Testis (tissue), 2 donors: ENCODE data around the gene AUTS2.

Experiments
- CTCF ChIP-seq, 3 experiments: fragments of 450-650 bp in 2 of 3; fragments of 200-600 bp in 1 of 3; sonication (generic) in 1 of 3; IDR thresholded peaks; one replicate each; pipeline ENCODE4 v1.5.1; 2016 to 2019; ENCODE audit warnings: antibody characterized with exemption in 3 of 3, mild to moderate bottlenecking in 2 of 3, moderate library complexity in 1 of 3
- POLR2A ChIP-seq: fragments of 450-650 bp; IDR thresholded peaks from one replicate; pipeline ENCODE4 v1.6.1; 2017; ENCODE audit warnings: antibody characterized with exemption, mild to moderate bottlenecking, moderate library complexity

DNA sequence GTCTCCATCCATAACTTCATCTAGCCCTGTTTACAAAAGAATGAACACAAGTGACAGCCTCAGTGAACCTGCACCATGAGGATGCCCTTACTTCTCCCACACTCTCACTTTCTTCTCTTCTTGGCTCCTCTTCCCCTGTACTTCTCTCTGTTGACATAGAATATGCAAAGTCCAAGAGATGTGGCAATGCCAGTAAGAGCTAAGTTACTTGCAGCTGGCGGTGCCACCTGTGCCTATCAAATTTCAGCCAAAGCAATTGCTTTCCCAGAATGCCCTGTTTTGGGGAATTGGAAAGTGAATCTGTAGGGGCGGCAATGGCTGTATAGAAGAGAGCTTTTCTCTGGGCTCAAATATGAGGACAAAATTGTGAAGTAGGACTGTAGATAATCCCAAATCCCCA lies 557.8 kb downstream of the AUTS2 start:
- TF ChIP-seq CTCF (IDR thresholded peaks at IDR 0.05) (no peak), POLR2A (no peak)
